GM10847 (cell line): Measurements from ENCODE around the gene OGFOD3.

Experiments
- POLR2A ChIP-seq: IDR thresholded peaks from 2 replicates; pipeline ENCODE4 v1.6.1; 2011; ENCODE audit not compliant: insufficient read length; ENCODE audit errors: extremely low read depth

The OGFOD3 gene

DNA sequence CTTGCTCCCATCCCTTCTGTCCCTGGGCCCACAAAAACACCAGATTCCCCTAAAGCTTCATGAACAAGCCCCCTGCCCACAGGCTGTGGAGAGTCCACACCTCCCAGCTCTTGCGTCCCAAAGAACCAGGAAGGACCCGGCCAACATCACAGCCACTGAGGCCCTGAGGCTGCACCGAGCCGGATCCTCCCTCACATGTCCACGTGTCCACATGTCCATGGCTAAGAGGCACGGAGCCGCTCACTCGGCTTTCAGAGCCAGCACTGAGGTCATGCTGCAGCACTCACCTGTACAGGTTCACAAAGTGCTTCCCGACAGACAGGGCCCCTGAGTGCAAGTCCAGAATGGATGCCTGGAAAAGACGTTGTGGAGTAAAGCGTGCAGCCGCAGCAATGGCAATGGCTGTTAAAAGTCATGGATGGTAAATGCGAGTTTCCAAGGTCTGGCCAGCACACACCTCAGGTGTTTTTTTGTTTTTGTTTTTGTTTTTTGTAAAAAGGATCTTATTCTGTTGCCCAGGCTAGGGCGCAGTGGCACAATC lies 12.2 kb downstream of the OGFOD3 start:
- TF ChIP-seq POLR2A = no peak

DNA sequence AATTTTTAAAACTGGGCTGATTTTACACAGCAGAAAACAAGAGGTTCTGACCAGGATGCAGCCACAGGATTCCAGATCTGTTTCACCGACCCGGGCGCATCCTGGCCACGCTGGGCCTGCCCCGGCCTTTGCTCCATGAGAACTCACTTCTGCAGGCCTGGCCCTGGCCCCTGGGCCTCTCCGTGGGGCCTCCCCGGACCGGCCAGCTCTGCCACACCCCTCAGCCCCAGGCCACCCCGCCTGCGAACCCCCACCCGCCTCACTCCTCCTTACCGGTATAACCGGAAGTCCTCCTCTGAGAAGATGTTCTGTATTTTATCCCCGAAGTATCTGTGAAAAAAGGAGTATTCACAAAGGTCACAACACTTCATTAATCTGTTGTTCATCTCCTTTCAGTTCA lies 13.3 kb downstream of the OGFOD3 start:
- no peak for TF ChIP-seq POLR2A

DNA sequence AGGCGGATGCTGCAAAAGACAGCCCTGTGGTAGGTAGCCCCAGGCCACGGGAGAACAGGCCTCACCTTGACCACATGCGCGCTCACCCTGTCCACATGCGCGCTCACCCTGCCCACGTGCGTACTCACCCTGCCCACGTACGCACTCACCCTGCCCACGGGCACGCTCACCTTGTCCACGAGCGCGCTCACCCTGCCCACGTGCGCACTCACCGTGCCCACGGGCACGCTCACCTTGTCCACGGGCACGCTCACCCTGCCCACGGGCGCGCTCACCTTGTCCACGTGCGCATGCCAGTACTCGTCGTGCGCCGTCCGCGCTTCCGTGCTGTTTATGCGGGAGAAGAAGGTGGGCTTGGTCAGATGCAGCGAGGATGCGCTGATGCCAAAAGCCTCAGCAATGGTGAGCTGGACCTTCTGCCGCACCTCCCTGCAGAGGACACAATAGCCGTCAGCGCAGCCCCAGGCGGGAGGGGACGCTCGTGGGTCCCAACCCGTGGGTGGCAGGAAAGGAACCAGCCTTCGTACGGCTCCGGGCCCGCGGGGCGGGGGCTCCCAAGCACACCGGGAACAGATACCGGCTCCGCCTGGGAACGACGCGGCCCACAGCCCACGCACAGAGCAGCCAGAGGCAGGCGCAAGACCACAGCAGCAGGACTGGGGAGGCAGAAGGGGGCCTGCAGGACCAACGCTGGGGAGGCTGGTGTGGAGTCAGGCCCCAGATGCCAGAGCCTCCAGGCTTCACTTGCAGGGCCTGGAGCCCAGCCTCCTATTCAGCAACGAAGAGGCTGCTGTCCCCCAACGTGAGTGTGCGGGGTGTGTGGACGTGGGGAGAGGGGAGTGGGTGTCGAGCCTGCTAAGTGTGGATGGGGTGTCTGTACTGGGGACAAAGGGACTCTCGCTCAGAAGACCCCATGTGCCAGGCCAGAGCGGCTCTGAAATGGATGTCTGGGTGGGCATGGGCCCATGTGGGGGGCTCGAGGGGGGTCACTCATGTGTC lies 14.4 kb downstream of the OGFOD3 start:
- no peak for TF ChIP-seq POLR2A

DNA sequence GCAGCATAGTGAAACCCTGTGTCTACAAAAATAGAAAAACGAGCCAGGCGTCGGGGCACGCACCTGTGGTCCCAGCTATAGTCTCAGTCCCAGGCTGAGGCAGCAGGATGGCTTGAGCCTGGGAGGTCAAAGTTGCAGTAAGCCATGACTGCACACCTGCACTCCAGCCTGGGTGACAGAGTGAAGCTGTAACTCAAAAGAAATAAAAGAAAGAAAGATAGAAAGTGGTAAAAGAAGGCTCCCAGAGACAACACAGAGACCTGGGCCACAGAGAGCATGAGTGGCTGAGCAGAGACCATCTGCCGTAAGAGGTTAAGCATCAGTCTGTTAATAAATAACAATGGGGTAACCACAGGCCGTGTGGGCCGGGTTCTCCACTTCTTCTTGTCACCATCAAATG lies 15.5 kb downstream of the OGFOD3 start:
- TF ChIP-seq POLR2A = no peak

DNA sequence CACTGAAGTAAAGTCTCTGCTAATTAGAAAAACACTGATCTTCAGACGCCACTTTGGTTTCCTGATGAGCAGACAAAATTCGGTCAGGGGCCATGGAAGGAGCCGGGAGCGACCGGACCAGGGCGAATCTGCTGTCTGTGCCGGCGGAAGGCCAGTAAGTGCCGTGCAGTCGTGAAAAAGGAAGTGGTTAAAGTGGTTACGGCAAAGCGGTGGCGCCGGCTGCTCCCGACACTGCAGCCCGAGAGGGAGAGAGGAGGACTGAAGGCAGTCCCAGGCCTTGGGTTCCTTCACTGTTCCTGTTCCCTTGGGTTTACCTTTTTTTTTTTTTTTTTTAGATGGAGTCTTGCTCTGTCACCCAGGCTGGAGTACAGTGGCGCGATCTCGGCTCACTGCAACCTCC lies 17.6 kb downstream of the OGFOD3 start:
- TF ChIP-seq POLR2A = no peak

DNA sequence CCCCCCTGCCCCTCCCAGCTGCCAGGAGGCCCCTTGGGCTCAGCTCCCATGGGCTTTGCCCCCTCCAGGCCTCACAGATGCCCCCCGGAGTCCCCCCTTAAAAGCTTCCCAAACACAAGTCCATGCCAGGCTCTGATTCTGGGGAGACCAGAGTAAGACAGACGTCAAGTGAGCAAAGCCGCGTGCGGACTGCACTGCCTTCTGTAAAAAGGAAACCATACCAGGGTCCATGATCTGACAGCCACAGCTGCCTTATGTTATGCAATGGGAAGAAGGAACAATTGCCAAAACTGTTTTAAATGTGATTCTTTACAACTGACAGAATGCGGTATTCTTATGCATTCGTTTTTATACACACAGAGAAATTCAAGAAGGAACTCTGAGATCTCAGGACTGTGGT lies 18.2 kb downstream of the OGFOD3 start:
- TF ChIP-seq POLR2A = no peak

DNA sequence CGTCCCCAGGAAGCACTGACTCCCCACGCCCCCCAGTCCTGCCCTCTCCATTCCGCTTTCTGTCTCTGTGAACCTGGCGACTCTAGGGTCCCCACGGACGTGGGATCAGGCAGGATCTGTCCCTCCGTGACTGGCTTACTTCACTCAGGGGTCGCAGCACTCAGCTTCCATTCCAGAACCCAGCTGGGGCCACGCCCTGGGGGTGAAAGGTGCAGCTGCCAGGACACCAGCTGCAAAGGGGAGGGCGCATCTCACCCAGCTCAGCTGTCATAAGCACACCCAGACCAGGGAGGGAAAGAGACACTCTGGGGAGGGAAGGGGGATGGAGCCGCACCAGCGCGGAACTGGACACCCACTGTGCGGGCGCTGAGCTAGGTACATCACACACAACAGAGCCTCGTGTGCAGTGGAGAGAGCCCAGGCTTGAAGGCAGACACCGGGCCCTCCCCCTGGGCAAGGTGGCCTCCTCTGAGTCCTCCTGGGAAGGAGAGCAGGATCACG lies 18.7 kb downstream of the OGFOD3 start:
- no peak for TF ChIP-seq POLR2A

DNA sequence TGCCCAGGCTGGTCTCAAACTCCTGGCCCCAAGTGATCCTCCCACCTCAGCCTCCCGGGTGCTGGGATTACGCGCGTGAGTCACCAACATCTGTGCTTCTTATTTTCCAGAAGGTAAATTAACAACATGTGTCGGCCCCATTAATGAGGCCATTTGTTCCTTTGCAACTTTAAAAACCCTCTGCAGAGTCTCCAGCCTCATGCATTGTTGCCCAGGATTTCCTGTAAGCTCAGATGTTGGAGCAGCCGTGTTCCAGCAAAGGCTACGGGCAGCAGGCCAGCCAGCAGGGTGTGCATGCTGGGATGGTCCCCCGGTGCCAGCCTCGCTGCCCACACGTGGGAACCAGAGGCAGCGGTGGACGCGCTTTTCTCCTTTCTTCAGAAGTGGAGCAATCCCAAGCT lies 19.3 kb downstream of the OGFOD3 start:
- no peak for TF ChIP-seq POLR2A

DNA sequence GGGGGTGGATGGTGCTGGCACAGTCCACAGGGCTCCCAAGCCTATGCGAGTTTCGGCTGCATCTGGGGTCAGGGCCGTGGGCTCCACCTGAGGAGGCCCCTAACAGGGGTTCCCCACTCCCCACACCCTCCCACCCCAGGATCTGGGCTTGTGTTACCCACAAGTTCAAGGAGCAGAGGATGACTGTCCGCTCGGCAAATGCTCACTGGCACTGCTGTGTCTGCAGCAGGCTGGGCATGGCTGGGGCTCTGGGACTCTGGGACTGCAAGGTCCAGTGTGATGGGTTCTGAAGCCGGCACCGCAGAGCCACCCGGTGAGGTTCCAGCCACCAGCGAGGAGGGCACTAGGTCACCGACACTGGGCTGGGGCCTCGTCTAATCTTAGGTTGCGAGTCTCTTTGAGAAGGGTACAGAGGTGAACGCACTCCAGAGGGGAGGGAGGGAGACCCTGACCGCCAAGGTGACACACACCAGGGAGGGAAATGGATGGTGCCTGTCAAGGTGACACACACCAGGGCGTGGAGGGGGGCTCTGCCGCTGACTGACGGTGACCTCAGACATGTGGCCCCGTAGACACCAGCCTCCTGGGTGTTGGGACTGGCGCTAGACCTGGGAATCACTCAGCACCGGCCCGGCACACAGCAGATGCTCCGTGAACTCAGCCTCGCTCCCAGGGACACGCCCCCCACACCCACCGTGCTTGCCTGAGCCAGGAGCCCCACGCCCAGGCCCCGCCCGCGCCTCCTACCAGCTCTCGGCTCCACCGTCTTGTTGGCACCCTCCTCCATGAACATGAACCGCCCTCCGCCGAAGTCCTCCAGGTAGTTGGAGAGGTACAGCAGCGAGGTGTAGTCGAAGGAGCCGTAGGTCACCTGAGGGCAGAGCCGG lies 20.7 kb downstream of the OGFOD3 start:
- TF ChIP-seq POLR2A = no peak

DNA sequence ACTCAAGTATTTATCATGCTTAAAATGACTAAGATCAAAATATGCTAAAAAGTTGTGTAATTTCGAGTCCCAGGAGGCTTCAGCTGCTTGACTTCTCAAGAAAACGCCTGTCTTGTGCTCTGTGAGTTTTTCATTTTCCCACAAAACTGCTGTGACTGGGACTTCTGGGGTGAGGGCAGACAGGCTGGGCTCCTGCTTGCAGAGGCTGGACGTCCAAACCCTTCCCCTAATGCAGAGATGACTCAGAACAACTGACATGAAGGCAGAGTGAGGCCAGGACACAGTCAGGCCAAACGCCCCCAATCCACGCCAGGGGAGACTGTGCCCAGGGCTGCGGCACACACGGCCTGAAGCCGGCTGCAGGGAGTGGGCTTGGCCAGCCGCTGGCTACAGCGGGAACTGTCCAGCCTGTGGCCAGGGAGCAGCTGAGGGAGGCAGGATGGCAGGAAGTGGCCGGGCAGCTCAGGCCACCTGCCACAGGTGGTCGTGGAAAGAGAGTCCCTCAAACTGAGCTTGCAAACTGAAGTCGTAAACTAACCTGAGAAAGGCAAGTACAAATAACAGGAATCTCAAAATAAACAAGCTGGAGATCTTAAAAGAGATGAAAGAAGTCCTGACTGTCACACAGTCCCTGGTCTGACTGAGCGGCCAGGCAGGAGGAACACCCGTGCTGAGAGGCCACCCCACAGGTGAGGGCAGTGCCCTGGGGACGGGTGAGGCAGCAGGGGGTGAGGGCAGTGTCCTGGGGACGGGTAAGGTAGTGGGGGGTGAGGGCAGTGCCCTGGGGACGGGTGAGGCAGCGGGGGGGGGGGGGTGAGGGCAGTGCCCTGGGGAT lies 21.6 kb downstream of the OGFOD3 start:
- no peak for TF ChIP-seq POLR2A

DNA sequence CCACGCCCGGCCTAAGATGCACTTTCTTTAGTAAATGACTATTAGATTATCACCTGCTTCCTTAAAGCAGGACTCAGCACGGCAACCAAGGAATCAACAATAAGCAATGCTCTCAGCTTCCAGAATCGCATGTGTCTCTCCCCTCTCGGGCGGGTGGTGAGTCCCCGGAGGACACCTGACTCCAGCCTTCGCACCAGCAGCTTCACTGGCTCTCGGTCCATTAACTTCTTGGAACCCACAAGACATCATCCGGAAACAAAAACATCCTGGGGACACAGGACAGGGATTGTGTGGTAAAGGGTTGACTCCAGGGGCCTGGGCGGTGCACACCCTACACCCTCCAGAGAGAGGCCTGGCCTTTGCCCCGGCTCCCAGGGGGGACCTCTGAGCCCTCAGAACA lies 24.1 kb downstream of the OGFOD3 start:
- no peak for TF ChIP-seq POLR2A

DNA sequence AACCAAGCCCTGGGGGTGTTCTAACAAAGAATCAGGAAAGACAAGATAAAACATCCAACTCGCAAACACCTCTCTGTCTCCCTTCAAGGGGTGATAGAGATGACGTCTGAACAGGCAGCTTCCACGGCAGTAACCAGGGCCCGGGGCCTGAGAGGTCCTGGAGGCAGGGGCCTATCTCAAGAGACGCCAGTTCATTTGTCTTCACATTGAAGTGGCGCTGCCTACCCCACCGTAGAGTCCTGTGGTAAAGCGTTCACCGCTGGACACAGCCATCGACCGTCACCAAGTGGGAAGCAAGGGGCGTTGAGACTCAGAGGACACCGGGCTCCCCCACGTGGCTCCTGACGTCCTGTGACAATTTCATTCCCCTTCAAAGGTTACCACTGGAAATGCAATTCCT lies 25.4 kb downstream of the OGFOD3 start:
- TF ChIP-seq POLR2A = no peak

DNA sequence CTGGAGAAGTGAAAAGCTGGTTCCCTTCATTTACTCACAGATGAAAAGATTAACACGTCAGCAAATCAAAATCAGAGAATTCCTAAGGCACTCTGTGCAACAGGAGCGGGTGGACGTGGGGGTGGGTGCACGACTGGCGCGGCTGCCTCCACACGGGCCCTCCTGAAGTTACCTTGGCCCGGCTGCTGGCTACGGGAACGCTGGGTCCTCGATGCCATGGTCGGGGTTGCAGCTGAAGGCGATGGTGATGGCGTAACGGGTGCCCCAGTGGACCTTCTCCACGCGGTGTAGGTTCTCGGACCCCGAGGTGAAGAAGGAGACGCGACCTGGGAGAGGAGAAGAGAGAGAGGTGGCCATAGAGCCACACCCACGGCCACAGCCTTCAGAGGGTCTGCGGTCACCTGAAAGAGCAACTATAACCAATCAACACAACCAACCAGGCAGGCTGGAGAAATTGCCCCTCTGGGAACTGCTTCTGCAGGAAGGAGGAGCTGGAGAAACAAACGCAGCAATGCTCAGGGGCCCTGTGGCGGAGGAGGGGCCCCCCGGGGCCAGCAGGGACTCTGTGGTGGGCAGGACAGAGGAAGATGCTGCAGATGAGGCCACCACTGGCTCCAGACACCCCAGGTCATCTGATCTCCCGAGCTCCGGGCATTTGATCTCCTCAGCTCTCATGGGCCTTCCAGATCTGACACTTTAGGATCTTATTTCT lies 26.0 kb downstream of the OGFOD3 start:
- TF ChIP-seq POLR2A = no peak

DNA sequence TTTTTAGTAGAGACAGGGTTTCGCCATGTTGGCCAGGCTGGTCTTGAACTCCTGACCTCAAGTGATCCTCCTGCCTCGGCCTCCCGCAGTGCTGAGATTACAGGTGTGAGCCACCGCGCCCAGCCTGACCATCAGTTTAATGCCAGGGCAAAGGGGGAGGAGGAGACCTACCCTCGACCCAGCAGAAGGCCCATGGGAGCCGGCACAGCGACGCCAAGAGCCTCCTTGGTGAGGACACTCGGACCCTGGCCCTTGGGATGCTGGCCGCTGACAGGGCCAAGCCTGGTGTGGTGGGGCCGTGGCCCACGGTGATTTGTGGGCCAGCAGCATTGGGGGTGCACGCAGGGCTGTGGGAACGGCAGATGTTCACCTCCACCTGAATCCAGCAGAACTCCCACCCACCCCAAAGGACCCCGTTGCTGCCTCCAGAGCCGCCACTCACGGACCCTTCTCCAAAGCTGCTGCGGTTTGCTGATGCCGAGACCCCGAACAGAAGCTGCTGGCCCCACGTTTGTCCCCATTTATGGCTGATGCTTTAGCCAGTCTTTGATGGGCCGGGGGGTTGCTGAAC lies 26.8 kb downstream of the OGFOD3 start:
- TF ChIP-seq POLR2A = no peak

DNA sequence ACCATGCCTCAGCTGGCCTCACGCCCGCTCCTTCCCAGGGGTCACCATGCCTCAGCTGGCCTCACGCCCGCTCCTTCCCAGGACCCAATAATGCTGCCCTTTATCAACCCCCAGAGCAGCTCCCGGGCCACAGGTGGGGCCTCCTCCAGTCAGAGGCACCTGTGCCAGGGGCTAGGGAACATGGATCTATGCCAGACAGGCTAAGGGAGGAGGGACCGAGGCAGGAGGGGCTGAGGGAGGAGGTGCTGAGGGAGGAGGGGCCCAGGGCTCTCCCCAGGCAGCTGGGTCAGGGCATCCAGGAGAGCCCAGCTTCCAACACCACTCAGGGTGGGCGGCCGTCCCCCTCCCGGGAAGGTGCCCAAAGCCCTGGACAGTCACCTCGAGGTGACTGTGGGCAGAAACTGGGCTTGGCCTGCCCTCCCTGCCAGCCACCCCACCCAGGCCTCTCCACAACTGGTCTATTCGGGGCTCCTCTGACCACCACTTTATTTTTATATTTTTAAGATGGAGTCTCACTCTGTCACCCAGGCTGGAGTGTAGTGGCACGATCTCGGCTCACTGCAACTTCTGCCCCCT lies 27.4 kb downstream of the OGFOD3 start:
- no peak for TF ChIP-seq POLR2A
